OCI-LY1 (cell line): ENCODE results near the gene CARD19.

ENCODE experiments used
- EZH2 ChIP-seq: fragments of 200-600 bp; sonication (generic), shearing (Covaris generic); IDR thresholded peaks from 2 replicates; pipeline ENCODE4 v1.8.0; 2017; ENCODE audit warnings: borderline replicate concordance, mixed run types, mild to moderate bottlenecking, antibody characterized with exemption, low read length, moderate library complexity, mixed read lengths
- TF ChIP-seq, protein P1 (sequence below): fragments of 200-600 bp; sonication (generic), shearing (Covaris generic); IDR thresholded peaks from 2 replicates; pipeline ENCODE4 v1.5.1; 2017; ENCODE audit warnings: mild to moderate bottlenecking, antibody characterized with exemption, low read length, moderate library complexity, mixed read lengths

DNA sequence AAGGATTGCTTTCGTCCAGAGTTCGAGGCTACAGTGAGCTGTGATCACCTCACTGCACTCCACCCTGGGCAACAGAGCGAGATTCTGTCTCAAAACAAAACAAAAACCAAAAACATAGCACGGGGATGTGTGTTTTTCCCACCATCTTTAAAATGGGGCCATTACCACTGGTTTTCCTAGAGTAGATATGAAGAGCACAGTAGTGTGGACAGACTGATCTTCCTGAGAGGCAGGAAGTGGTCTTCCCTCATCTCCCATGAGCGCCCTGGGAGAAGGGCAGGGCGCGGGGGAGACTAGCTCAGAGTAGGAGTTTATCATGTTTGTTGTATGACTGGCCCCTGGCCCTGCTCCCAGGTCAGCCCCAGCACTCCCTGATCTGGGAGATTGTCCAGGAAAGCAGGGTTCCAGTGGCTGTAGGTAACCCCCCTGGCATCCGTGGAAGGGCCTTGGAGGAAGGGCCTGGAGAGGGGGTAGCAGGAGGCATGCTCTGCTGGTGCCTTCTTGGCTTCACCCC, 35.2 kb upstream of the CARD19 start:
- TF ChIP-seq, protein P1, sequence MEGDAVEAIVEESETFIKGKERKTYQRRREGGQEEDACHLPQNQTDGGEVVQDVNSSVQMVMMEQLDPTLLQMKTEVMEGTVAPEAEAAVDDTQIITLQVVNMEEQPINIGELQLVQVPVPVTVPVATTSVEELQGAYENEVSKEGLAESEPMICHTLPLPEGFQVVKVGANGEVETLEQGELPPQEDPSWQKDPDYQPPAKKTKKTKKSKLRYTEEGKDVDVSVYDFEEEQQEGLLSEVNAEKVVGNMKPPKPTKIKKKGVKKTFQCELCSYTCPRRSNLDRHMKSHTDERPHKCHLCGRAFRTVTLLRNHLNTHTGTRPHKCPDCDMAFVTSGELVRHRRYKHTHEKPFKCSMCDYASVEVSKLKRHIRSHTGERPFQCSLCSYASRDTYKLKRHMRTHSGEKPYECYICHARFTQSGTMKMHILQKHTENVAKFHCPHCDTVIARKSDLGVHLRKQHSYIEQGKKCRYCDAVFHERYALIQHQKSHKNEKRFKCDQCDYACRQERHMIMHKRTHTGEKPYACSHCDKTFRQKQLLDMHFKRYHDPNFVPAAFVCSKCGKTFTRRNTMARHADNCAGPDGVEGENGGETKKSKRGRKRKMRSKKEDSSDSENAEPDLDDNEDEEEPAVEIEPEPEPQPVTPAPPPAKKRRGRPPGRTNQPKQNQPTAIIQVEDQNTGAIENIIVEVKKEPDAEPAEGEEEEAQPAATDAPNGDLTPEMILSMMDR: no peak
- no peak for TF ChIP-seq EZH2
